Esophagus squamous epithelium (tissue), 5 donors: Measurements from ENCODE around the gene TCP11L1. TPM values are rescaled to one million over a fixed set of nuclear protein-coding genes. Genes with fewer than 3 reads are reported as not detected.

Experiments
- DNase-seq: peaks from one replicate; lab custom pipeline; 2025; lab: John Stamatoyannopoulos, UW
- H3K27ac ChIP-seq, 4 donors: fragments of 200-600 bp; sonication (generic); one replicate each; pipeline ENCODE4 v1.5.1; 2016 to 2019; ENCODE audit warnings: mild to moderate bottlenecking in 1 of 4
- H3K27me3 ChIP-seq, 4 donors: fragments of 200-600 bp; sonication (generic); 1 replicate in 3 of 4; 2 replicates in 1 of 4; pipeline versions ENCODE4 v1.5.1 to v1.6.0; 2017 to 2021; ENCODE audit warnings: antibody characterized with exemption in 1 of 4
- H3K36me3 ChIP-seq, 3 donors: fragments of 200-600 bp; sonication (generic); one replicate each; pipeline ENCODE4 v1.5.1; 2016 to 2019
- H3K4me1 ChIP-seq, 3 donors: fragments of 200-600 bp; sonication (generic); one replicate each; pipeline ENCODE4 v1.5.1; 2017 to 2019
- H3K4me3 ChIP-seq, 4 donors: fragments of 200-600 bp; sonication (generic); 1 replicate in 3 of 4; 2 replicates in 1 of 4; pipeline ENCODE4 v1.5.1; 2016 to 2019; ENCODE audit warnings: mild to moderate bottlenecking in 2 of 4, moderate library complexity in 1 of 4
- H3K9me3 ChIP-seq, 3 donors: fragments of 200-600 bp; sonication (generic); one replicate each; pipeline ENCODE4 v1.5.1; 2016 to 2019
- CTCF ChIP-seq, 6 experiments: fragments of 450-650 bp in 4 of 6; fragments of 200-600 bp in 2 of 6; sonication (generic) in 2 of 6; IDR thresholded peaks; one replicate each; pipeline ENCODE4 v1.5.1; 2016 to 2019; ENCODE audit warnings: antibody characterized with exemption in 6 of 6, mild to moderate bottlenecking in 4 of 6, moderate library complexity in 4 of 6
- POLR2A ChIP-seq, 4 donors: fragments of 450-650 bp; IDR thresholded peaks; one replicate each; pipeline ENCODE4 v1.6.1; 2017; ENCODE audit warnings: antibody characterized with exemption in 4 of 4, mild to moderate bottlenecking in 4 of 4, moderate library complexity in 3 of 4
- WGBS, 2 donors: methylation state at CpG; one replicate each; pipeline ENCODE4 v1.1.5; 2018; 5-methylcytosine and 5-hydroxymethylcytosine counted together
- intact Hi-C: fragments of 100-400 bp; cut with DNase I; formaldehyde crosslinking; loops from one replicate; pipeline ENCODE4 v1.15.0; 2022
- total RNA-seq, 4 donors: library from RNA; depleted of rRNA; stranded (reverse); fragments of >200 nt; gene quantifications; one replicate each; pipeline ENCODE4 v1.1.0, GENCODE V29; 2016
- donor health status: DM: yes; HTN: yes; CAD: no.

The TCP11L1 gene
- total RNA-seq, 4 donors from 2014 or later, result 15.0 to 31.8 (median 17.7) TPM

GRCh38 chr11:33000181-33000580 is 39.2 kb upstream of the TCP11L1 start:
- Histone ChIP-seq H3K27me3 (no peaks in the 10 kb centered on the region), H3K9me3 (no peaks in the 10 kb centered on the region), H3K4me1 (peaks cover 0 to 3% (median 0%) of the 10 kb centered on the region in 3 donors), H3K36me3 (no peaks in the 10 kb centered on the region), H3K27ac (no peak overlapping the region), H3K4me3 (no peak overlapping the region)
- no peak for TF ChIP-seq CTCF (IDR thresholded peaks at IDR 0.05)
- TF ChIP-seq POLR2A (IDR thresholded peaks at IDR 0.05), result no peak
- intact Hi-C loops, result no loop called here
- DNase-seq, result no peak

- peaks cover 0 to 7% (median 0%) of the 10 kb centered on the region in 3 donors for H3K4me1 ChIP-seq
- no peaks in the 10 kb centered on the region for H3K9me3 ChIP-seq
- TF ChIP-seq POLR2A (IDR thresholded peaks at IDR 0.05) (no peak), CTCF (IDR thresholded peaks at IDR 0.05) (no peak)
- H3K4me3 ChIP-seq, result no peak overlapping the region
- 87 to 93% methylated on average over 2 of the region's 6 CpGs for WGBS, 2 donors
- no peaks in the 10 kb centered on the region for H3K27me3 ChIP-seq
- H3K36me3 ChIP-seq, result no peaks in the 10 kb centered on the region
- intact Hi-C loops, result no loop called here
- H3K27ac ChIP-seq, result no peak overlapping the region
- DNase-seq, result no peak
Observed at GRCh38 chr11:33001281-33001680, 38.1 kb upstream of the TCP11L1 start.

- no peaks in the 10 kb centered on the region for H3K27me3 ChIP-seq
- no peaks in the 10 kb centered on the region for H3K9me3 ChIP-seq
- TF ChIP-seq POLR2A (IDR thresholded peaks at IDR 0.05), result no peak
- TF ChIP-seq CTCF (IDR thresholded peaks at IDR 0.05), result no peak
- DNase-seq, result no peak
- H3K4me1 ChIP-seq, result peaks cover 0 to 7% (median 0%) of the 10 kb centered on the region in 3 donors
- WGBS, 2 donors, result 85 to 88% methylated on average over 4 to 8 of the region's 8 CpGs
- H3K36me3 ChIP-seq, result no peaks in the 10 kb centered on the region
- H3K27ac ChIP-seq, result no peak overlapping the region
- intact Hi-C loops, result no loop called here
- H3K4me3 ChIP-seq, result no peak overlapping the region
Observed at GRCh38 chr11:33001751-33002542, 37.4 kb upstream of the TCP11L1 start.

- no peaks in the 10 kb centered on the region for H3K9me3 ChIP-seq
- H3K4me1 ChIP-seq, result peaks cover 0 to 7% (median 0%) of the 10 kb centered on the region in 3 donors
- no peaks in the 10 kb centered on the region for H3K36me3 ChIP-seq
- DNase-seq, result no peak
- no peak overlapping the region for H3K27ac ChIP-seq
- TF ChIP-seq CTCF (IDR thresholded peaks at IDR 0.05) (no peak), POLR2A (IDR thresholded peaks at IDR 0.05) (no peak)
- intact Hi-C loops, result no loop called here
- H3K4me3 ChIP-seq, result no peak overlapping the region
- WGBS, 2 donors, result 24 to 30% methylated on average over 2 of the region's 2 CpGs
- H3K27me3 ChIP-seq, result no peaks in the 10 kb centered on the region
Observed at GRCh38 chr11:33005175-33005574, 34.2 kb upstream of the TCP11L1 start.

DNA sequence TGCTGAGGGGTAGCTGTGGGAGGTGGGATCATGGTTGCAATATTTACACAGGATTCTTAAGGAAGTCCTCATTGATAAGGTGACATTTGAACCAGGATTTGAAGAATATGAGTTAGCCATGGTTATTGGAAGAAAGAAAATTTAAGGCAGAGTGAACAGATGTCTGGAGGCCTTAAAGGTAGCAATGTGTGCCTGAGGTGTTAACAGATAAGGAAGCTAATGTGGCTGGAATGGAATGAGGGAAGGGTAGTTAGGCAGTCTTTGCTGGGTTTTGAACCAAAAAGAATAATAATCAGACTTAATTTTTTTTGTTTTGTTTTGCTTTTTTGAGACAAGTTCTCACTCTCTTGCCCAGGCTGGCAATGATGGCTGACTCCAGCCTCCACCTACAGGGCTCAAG is 33.4 kb upstream of the TCP11L1 start:
- H3K4me3 ChIP-seq, result no peak overlapping the region
- H3K4me1 ChIP-seq, result peaks cover 0 to 9% (median 0%) of the 10 kb centered on the region in 3 donors
- DNase-seq, result no peak
- no peaks in the 10 kb centered on the region for H3K36me3 ChIP-seq
- TF ChIP-seq POLR2A (IDR thresholded peaks at IDR 0.05) (no peak), CTCF (IDR thresholded peaks at IDR 0.05) (no peak)
- no peak overlapping the region for H3K27ac ChIP-seq
- intact Hi-C loops, result no loop called here
- H3K27me3 ChIP-seq, result no peaks in the 10 kb centered on the region
- H3K9me3 ChIP-seq, result no peaks in the 10 kb centered on the region
